DMS153 (cell line): ENCODE results near the gene RAB44.
"Not testable (repeated sequence)": the region's sequence is repeated elsewhere in the genome, so short reads cannot be mapped to it uniquely, and the experiment has no call there.

Experiments used
- DNase-seq: peaks from one replicate; lab custom pipeline; 2025; lab: John Stamatoyannopoulos, UW

Gene RAB44, protein sequence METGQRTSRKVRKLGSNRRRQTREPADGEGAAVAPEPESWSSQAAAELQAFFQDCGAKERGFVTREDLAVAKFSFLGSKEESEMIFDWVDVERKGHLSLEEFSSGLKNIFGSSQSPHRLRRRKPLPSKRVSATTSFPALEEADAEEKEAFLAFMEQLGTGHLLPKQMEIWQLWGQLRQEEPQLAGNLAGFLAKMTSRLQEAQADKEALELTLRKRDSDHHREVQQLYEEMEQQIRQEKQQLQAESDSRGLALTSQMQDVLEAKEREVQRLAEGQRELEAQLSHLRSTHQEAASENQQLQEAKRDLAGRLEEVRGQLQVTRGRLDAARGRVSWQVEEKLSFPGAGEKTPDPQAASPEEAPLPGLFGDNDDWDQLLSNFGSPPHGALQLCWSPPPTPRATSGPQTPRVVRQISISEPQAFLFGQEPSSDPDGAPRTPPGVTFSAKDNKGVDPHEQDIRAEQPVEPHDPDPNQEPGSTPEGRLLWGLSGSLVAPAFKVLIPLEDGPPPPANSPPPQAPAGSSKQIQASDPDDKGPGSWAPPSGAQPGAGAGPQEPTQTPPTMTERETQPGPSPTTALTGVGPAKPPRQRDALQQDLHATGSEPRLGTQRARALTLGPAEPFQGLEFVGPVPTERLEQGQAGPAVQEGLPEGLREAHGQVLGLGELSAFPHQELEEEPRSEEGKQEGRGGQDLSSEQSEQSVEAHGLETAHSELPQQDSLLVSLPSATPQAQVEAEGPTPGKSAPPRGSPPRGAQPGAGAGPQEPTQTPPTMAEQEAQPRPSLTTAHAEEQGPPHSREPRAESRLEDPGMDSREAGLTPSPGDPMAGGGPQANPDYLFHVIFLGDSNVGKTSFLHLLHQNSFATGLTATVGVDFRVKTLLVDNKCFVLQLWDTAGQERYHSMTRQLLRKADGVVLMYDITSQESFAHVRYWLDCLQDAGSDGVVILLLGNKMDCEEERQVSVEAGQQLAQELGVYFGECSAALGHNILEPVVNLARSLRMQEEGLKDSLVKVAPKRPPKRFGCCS

DNA sequence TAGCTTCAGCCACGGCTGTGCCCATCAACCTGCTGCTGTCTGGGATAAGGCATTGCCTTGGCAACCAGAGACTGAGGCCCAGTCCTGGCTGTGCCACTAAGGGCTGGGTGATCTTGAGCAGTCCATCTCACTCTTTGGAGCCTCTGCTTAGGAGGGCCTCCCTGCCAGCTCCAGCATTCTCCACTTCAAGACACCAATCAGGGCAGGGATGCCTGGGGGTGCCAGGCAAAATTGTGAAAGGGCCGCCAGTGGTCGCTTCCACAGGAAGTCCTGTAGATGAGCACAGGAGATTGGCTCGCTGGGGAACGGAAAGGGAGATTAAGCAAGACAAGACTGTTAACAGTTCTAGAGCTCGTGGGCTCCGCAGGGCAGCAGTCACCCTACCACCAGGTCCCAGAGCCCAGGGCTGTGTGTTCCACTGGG is at the start of gene RAB44:
Gene RAB44, plus strand, starts transcription at position 346 of the 423 bp plus-strand sequence. CDS start 6,410 bp downstream, outside the sequence.
- DNase-seq, result no peak

DNA sequence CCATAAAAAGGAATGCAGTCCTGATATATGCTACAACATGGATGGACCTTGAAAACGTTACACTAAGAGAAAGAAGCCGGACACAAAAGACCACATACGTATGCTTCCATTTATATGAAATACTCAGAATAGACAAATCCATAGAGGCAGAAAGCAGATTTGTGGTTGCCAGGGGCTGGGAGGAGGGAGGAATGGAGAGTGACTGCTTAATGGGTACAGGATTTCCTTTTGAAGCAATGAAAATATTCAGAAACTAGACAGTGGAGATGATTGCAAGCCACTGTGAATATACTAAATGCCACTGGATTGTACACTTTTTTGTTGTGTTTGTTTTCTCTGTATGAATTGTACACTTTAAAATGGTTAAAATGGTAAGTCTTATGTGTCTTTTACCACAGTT is 48.5 kb upstream of the RAB44 start:
- no peak for DNase-seq

DNA sequence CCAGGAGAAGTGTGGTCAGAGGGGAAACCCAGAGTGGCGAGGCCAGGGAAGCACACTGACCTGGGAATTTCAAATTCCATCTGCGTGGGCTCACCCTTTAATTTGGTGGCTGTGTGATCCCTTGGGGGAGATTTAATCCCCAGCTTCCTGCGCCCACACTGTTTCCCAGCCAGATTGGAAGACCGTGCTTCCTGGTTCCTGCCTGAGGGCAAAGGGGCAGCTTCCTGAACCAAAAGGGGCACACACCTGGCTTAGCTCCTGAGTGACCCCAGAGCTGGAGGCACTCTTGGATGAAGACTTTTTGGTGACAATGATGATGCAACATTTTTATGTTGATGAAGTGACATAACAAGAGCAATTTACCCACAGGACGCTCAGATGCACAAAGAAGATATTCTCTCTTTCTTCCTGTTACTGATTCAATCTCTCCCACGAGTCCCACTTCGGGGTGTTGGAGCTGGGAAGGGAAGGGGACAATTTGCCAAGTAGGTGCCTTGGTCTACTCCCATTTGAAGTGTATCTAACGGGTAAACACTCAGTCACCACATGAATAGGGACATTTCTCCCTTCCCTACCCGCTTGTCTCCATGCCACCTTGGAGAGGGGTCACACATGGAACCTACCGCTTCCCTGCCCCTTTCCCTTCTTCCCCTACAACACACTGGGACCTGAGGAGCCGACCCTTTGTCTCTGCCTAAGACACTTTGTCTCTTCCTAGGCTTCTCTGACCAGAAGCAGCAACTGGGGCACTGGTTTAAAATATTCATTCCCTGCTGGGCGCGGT is 47.7 kb upstream of the RAB44 start:
- no peak for DNase-seq

DNA sequence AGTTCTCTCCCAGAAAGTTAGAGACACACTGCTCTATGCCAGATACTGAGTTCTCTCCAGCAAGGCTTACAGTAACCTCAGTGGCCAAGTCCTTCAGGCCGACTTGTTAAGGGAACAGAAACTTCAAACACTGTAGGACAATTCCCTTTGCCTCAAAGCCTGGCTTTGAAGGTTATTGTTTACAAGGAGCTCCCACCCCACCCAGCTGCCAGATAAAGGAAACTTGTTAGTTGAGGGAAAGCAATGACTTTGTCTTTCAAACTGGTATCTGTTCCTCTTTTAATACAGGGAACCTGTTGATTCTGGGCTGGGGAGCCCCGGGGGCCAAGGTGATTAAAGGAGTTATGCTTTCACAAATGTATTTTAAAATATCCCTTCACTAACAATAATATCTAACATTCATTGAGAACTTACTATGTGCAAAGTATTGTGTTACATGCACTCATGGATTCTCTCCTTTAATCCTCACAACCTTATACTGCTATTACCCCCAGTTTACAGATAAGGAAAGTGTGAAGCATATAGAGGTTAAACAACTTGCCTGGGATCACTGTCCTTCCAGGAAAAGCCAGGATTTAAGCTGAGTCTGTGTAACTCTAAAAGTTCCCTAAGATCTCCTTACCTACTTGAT is 46.7 kb upstream of the RAB44 start:
- DNase-seq, result no peak

DNA sequence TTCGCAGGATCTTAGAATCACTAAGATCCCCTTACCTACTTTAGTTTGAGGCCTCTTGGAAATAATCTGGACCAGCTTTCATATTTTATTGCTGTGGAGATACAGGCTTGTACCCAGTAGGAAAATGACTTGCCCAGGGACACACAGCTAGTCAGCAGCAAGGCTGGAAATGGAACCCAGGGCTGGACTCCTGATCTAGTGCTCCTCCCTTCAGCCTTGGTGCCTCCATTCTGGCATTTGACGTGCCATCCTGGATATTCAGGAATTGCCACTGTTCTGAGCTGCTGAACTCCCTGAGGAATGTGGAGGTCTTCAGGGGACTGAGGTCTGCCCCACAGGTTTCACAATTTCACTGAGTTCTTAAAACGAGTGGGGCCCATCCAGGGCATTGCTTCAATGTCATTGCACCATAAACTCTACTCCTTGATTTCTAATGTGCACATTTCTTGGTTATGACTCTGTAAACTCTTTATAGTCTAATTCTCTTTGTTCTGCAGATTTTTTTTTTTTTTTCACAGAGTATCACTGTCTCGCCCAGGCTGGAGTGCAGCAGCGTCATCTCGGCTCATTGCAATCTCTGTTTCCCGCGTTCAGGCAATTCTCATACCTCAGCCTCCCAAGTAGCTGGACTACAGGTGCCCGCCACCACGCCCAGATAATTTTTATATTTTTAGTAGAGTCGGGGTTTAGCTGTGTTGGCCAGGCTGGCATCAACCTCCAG is 45.8 kb upstream of the RAB44 start:
- no peak for DNase-seq

DNA sequence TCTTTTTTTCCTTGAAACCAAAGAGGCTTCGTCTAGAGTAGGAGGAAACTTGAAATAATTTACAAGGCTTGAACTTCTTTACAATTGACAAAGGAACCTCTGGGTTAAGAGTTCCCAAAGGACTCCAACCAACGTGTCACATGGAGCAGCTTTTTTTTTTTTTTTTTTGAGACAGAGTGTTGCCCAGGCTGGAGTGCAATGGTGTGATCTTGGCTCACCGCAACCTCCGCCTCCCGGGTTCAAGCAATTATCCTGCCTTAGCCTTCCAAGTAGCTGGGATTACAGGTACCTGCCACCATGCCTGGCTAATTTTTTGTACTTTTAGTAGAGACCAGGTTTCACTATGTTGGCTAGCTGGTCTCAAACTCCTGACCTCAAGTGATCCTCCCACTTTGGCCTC is 43.2 kb upstream of the RAB44 start:
- DNase-seq, result not testable (repeated sequence)

DNA sequence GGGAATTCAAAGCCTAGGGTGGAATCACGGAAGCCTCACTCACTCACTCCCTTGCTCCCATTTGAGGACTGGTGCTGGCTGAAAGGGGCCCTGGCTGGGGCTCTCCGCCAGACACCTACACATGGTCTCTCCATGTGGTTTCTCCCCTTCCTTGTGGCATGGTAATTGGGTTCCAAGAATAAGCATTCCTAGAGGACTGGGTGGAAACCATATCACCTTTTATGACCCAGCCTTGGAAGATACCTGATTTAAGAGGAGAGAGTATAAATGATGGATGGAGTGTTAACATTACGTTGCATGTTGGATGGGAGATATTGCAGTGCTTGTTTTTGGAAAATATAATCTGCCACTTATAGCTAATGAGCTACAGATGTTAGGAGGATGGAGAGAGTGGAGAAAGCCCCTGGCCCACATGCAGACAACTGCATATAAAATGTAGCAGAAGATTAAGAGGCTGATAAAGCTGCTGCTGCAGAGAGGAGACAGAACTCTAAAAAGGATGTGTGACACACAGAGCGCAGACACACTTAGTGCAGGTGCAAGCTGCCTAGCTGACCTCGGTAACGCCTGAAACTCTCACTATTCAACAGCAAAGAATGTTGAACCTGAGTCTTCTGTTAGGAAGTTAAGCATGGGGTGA is 42.4 kb upstream of the RAB44 start:
- DNase-seq, result no peak

DNA sequence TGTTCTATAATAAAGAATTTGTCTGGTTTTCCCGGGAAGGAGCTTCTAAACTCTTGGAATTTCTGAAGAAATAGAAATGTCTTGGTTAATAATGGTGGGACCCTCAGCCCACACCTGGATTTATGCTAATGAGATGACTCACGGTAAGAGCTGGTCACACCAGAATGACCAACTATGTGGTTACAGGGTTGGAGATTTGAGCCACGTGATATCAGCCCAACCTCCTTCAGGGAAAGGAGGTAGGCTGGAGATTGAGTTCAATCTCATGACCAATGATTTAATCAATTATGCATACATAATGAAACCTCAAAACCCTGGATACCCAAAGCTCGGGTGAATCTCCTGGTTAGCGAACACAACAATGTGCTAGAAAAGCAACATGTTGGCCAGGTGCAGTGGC is 41.2 kb upstream of the RAB44 start:
- DNase-seq, result no peak

DNA sequence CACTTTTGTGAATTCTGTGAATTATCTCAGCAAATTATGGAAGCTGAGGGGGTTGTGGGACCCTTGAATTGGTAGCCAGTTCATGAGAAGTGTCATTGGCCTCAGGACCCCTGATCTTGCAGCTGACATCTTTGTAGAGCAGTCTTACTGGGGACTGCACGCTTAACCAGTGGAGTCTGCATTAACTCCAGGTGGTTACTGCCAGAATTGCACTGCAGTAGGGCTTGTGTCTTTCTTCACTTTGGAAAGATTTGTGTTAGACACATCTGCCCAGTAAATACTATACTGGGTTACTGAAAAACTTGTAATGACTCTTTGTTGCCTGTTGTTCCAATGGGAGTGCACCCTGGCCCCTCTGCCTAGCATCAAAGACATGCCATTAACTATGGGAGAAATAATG is 40.4 kb upstream of the RAB44 start:
- DNase-seq, result no peak

DNA sequence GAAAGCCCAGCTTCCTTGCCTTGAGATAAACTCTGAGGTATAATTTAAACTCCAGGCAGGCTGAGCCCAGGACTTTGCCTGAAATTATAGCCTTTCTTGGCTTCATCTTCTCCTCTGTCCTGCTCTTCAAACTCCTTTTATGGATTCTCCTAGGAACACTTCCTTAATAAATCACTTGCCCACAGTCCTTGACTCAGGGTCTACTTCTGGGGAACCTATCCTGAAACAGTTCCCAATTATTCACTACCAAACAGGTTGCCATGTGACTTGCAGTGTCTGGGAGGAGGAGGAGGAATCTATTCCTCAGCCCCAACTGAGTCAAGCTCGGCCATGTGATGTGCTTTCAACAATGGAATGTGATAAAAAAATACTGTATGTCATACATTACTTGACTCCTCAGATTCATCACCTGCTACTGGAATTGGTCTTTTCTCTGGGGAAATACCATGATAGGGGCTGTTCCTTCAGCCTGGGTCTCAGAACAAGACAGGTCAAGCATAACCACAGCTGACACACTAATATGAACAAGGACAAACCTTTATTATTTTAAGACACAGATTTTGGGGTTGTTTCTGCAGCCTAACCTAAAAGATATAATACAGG is 39.6 kb upstream of the RAB44 start:
- no peak for DNase-seq

DNA sequence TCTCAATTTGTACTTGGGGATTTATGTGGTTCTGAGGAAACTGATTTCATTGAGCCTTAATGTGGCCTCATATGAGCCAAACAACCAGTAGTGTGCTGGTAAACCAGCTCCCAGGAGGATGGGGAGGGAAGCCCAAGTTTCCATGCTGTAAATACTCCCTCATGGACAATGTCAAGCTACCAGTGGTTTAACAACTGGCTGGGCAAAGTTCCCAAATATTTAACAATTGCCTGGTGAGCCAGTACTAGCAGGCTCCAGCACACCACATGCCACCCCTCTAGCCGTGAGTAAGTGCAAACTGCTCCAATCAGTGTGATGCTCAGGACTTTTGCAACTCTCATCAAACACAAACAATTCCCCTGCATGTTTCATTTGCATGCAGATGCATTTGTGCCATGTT is 38.4 kb upstream of the RAB44 start:
- no peak for DNase-seq

DNA sequence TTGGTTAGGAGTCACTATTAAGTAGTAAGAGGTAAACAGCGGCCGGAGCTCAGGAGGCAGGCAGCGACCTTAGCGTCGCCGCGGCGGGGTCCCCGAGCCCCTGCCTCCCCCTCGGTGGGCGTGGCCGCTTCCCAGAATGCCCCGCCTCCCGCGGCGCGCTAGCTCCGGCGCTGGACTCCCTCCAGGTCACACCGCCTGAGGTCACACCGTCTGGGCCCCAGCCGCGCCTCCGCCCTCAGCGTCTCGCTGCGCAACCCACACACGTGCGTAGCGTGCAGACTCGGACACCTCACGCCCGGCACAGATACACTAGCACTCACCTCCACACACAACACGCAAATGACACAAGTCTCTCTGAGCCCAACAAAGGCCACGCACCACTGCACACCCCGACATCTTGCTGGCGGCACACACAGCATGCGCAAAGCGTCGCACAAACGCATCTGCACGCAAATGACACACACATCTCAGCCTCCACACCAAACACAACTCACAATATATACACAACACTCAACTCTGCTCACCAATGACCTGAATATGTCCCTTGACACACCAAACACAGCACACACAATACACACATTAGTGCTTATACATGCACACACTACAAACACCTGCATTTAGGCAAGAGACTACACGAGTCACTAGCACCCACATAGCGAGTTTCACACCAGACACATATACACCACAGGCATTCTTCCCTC is 36.7 kb upstream of the RAB44 start:
- no peak for DNase-seq

DNA sequence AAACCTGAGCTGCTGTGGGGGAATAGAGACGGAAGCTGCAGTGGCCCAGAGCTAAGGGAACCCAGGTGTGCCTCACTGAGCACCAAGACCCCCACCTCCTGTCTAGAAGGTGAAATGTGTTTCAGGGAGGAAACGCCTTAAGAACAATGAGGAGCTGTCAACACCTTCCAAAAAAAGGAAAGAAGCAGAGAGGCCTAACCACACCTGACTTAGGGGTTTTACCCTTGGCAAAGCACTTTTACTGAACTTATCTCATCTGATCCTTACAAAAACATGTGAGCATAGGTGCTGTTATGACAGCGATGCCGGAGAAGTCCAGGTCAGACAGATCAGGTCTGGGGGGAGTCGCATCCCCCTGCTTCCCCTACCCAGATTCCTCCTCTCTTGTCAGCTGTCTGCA is 35.2 kb upstream of the RAB44 start:
- no peak for DNase-seq

DNA sequence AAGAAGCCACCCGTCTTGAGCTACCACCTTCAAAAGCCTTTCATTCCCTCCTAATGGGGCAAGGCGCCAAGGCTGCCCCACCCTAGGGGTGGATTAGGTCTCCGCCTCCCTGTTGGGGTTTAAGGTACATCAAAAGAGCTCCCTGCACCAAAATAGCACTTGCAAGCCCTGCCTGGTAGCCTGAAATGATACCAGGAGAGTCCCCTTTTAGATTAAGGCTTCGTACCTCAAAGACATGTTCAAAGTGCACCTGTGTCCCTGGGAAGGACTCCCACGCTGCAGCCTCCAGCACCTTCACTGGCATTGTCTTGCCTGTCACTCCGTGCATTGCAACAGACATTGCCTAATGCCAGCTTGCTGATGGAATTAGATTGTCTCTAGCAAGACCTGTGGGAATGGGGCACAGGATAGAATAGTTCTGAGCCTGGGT is 34.8 kb upstream of the RAB44 start:
- DNase-seq, result no peak

DNA sequence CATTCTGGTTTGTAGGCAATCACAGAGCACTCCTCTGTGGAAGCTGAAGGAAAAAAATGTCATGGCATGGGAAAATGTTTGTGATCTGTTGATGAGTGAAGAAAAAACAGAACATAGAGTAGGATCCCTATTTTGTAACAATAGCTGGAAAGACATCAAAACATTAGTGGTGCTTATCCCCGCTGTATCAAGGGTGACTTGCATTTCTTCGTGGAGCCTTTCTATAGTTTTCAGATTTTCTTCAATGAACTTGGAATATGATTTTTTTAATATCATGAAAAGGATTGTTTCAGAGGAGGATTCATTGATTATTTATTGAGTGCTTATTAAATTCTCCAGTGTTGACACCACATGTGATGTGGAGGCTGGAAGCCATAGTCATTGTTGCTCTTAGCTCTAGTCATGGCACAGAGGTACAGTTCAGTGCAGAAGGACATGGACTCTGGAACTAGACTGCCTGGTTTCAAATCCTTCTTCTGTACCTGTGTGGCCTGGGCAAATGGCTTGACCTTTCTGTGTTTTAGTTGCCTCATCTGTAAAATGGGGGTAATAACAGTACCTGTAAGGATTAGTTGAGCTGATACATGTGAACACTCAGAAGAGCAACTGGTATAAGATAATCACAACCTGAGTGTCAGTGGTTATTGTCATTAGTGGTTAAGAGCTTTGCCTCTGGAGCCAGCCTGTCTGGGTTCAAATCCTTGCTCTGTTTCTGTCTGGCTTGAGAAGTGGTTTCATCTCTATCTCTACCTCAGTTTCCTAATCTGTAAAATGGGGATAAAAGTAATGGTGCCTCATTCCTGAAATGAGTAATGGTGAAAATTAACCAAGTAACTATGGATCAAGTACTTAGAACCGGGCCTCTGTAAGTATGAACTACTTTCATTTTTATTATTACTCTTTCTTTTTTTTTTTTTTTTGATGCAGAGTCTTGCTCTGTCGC is 33.9 kb upstream of the RAB44 start:
- DNase-seq, result no peak

DNA sequence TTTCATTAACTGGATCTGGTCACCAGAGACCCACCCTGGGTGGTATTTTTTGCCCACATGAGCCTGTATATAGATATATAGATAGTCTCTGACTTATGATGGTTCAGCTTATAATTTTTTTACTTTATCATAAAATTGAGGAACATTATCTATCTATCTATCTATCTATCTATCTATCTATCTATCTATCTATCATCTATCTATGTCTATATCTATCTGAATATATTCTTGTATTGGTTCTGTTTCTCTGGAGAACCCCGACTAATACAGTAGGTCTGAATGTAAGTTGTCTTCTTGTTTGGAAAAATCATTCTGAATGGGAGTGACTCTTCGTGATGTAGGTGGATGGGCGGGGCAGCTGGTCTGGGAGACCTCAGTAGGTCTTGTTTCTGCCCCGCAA is 32.4 kb upstream of the RAB44 start:
- DNase-seq, result no peak

DNA sequence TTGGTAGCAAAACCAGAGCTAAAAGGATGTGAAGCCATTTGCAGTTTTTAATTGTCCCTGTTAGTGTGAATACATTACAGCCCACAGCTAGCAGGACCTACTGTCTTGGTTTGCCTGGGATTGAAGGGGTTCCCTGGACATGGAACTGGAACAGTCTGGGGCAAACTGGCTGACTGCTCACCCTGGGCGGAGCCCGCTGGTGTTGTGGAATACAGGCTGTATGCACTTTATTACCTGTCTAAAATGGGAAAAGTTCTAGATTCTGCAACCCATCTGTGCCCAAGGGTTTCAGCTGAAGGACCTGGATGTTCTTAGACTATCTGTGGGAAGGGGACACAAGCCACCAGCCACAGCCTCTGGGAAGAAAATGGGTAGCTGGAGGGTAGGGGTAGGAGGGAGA is 31.3 kb upstream of the RAB44 start:
- no peak for DNase-seq
